ENCODE data around the gene DNAH7.
A peak's percentile ranks its signal among the peaks of the same experiment; 100 is the strongest.
"Not testable (repeated sequence)": the region's sequence is repeated elsewhere in the genome, so short reads cannot be mapped to it uniquely, and the experiment has no call there.

DNAH7 gene

DNA sequence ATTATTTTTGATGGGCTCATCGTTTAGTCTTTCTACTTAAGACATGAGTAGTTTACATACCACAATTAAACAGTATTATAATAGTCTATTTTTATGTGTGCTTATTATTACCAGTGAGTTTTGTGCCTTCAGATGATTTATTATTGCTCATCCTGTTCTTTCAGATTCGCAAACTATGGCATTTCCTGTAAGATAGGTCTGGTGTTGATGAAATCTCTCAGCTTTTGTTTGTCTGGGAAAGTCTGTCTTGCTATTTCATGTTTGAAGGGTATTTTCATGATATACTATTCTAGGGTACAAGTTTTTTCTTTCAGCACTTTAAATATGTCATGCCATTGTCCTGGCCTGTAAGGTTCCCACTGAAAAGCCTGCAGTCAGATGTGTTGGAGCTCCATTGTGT lies 101.3 kb downstream of the DNAH7 start:
- DNase-seq (ENCODE audit: low read depth), result no peak

DNA sequence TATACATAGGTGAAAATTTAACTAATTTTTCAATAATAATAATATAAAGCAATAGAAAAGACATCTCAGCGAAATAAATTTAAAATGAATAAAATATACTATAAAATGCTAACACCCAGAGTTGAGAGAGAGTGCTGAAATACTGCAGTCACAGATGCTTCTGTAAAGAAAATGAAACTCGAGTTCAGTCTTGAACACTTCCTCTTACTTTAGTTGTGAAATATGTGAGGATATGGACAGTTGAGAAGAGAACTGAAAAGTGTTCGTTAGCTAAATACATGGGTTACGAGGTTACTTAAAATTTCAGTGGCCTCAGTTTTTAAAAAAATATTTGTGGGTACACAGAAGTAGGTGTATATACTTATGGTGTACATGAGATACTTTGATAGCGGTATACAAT lies 106.8 kb downstream of the DNAH7 start:
- DNase-seq (ENCODE audit: low read depth), result no peak

DNA sequence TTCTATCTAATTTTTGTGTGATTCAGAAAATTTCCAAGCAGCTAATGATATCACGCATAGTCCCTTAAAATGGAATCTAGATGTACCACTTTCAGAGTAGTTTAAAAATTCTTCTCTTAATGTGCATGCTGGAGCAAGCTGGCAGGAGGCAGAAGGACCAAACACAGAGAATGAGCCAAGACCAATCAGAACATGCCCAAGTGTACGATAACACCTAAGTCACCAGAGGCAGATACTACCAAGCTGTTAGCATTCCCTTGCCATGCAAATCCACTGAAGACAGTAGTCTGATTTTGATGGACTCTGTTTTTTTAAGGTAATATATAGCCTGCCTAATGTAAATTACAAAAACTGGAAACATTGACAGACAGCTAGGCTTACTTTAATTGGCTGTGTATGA lies 109.3 kb downstream of the DNAH7 start:
- no peak for DNase-seq (ENCODE audit: low read depth)

DNA sequence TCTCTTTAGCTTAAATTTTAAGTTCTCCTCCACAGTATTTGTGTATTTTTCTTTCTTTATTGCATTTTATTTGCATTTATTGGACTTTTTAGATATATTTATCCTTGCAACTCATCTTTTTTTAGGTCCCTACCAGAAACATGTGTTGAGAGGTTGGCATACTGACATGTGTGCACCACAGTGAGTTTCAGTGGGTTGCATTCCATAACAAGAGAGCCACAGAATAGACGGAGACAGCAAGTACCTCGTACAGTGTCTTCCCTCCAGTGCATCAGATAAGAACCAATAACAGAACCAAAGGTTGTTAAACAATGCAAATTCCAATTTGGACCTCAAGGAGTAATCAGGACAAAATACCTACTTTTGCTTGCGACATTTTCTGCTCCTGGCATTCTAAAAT lies 111.9 kb downstream of the DNAH7 start:
- no peak for DNase-seq (ENCODE audit: low read depth)

DNA sequence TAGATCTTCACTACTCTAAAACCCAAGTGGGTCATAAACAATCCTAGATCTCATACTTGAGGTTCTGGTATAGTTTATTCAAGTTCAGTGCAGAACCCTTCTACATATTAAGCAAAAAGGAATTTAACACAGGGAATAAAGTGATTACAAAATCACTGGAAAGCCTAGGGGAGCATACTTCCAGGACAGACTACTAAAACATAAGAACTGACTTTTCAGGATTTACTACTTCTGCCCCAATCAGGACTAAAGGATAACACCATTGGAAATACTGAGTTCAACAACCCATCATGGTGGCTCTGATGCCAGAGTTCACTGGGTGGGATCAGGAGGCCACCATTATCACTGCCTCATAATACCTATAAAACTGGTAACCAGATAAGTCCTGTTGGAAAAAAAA lies 123.6 kb downstream of the DNAH7 start:
- DNase-seq (ENCODE audit: low read depth), result no peak

DNA sequence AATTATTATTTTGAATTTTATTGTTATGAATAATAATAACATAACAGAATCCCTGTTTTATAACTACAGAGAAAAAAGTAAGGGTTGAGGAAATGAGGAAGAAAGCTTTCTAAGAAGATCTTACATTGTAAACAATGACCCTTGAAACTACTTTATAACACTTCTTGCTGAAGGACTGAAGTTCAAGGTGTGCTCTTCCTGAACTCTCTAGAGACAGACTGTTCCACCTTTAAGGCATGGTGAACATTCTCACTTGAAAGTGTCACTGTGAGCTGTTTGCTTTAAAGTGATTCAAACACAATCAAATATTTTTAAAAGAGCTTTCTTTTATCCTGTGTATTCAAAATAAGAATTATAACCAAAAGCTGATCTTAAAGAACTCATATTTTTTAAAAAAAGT lies 131.5 kb downstream of the DNAH7 start:
- DNase-seq (ENCODE audit: low read depth), result no peak

DNA sequence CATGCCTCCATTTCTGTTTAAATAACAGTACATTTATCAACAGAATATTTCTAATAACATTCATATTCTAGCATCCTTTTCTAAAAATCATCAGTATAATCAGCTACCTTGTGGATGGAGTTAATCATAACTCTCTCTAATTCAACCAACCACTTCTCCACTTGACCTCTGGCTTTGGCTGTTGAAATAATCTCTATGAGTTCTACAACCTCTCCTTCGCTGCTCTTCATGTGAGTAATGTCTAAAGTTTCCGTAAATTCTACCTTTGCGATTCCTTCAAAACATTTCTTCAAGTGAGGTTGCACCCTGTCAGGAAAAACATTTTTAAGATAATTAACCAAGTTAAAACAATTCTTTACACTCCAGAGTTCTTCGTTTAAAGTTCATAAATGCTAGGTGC lies 134.2 kb downstream of the DNAH7 start:
- no peak for DNase-seq (ENCODE audit: low read depth)

DNA sequence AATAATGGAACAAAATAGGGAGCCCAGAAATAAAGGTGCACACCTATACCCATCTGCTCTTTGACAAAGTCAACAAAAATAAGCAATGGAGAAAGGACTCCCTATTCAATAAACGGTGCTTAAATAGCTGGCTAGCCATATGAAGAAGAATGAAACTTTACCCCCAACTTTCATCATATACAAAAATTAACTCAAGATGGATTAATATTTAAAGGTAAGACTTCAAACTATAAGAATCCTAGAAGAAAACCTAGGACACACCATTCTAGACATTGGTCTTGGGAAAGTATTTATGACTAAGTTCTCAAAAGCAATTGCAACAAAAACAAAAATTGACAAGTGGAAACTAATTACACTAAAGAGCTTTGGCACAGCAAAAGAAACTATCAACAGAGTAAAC lies 139.1 kb downstream of the DNAH7 start:
- DNase-seq (ENCODE audit: low read depth), result no peak

DNA sequence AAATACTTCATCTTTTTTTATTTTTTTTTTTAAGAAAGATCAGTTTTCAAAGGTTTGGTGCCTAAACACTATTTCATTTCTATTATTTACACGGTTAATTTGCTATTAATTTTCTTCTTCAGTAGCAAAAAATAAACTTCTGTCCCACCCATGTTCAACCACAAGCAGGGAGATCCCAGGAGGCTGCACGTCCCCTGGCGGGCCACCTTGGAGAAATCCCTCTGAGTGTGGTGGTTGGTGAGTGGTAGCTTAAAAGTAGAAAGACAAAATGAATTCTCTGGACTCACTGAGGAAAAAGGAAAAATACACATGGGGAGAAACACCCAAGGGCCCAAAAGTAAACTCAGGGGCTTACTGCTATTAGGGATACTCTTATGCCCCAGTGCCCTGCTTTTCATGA lies 143.5 kb downstream of the DNAH7 start:
- DNase-seq (ENCODE audit: low read depth), result no peak

DNA sequence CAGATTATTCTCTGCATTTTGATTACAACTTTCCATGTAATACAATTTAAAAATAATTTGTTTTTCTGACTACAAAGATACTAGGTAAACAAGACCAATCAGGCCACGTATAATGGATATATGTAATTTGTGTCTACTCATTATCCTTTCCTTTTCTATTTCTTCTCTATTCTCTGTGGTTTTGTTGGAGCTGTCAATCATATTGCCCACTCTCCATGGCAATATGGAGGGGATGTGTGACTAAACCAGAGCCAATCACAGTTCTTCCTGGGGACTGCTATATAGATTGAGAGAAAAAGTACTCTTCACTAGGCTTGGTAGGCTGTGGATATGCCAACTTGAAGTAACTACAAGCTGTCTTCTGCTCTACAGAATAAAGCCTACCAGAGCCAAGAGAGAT lies 144.7 kb downstream of the DNAH7 start:
- no peak for DNase-seq (ENCODE audit: low read depth)

DNA sequence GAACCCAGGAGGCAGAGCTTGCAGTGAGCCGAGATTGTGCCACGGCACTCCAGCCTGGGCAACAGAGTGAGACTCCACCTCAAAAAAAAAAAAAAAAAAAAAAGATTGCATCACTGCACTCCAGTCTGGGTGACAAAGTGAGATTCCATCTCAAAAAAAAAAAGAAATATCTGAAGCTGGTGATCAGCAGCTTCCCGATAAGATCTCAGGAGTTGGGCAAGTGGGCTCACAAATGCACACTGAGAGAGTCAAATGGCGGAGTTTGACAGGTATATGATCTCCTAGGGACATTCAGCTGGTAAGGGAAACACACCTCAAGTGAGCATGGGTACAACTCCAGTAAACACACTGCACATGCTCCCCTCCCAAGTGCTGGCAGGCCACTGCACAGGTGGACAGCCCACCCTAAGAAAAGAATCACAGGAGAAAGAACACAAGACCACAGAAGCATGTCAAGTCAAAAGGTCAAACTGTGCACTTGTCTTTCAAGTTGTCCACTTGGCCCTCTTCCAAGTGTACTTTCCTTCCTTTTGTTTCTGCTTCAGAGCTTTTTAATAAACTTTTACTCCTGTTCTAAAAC lies 151.5 kb downstream of the DNAH7 start:
- DNase-seq (ENCODE audit: low read depth), result not testable (repeated sequence)

DNA sequence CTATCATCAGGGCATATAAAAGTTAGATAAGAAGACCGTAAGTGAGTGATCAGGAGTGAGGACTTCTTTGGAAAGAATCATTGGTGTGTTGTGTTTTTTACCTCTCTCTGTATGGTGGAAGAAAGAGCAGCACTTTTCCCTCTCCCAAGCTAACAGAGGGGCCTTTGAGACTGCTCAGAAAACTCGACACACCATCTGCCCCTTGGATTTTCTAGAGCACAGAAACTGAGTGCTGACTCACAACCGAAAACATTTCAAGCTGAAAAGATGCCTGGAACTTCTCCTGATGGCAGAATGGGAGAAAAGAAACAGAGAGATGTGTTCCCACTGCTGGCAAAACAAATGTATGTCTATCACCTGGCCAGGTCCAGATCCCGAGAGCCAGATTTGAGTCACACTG lies 156.6 kb downstream of the DNAH7 start:
- DNase-seq (ENCODE audit: low read depth), result no peak

DNA sequence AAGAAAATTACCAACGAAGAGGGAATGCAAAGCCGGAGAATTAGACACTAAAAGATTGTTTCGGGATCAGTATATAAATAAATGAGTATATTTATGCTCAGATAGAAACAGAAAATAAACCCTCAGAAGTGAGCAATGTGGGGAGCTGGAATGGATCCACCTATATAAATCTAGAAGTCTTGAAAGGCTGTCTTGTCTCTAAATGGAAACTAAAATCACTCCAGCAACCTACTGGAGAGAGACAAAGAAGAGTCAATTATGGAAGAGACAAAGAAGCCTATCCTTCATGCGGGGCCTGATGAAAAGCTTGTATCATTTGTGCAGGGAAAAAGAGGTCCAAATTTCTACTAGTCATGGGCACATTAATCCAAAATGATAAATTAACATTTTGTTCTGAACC lies 158.1 kb downstream of the DNAH7 start:
- DNase-seq (ENCODE audit: low read depth), result no peak

DNA sequence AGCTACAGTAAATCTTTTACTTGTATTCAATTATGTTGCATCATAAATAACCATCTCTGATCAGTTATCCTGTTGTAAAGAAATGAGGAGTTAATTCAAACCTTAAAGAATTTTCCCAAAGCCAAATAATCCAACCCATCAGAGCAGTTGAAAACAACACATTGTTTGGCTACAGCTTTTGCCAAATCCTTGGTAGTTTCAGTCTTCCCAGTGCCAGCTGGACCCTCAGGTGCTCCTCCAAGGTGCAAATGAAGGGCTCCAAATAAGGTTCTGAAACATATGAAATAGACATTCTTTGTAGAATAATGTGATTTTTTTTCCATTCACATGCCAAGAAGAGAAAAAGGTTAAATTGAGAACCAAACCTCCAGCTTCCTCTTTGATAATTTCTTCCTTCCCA lies 158.7 kb downstream of the DNAH7 start:
- no peak for DNase-seq (ENCODE audit: low read depth)

DNA sequence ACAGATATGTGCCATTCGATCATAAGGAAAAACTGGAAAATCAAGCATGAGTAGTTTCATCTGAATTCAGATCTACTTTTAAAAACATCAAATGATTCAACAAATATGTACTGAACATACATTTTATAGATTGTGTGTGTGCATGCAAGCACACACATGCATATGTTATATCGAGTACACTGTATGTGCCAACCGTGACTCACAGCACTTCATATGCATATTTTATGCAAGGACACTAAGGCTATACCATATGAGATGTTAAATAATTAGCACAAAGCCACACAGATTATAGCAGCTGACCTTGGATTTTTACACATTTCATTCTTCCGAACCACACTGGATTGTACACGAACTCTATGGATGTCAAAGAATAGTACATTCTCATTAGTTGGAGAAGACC lies 161.2 kb downstream of the DNAH7 start:
- DNase-seq (ENCODE audit: low read depth), result no peak

DNA sequence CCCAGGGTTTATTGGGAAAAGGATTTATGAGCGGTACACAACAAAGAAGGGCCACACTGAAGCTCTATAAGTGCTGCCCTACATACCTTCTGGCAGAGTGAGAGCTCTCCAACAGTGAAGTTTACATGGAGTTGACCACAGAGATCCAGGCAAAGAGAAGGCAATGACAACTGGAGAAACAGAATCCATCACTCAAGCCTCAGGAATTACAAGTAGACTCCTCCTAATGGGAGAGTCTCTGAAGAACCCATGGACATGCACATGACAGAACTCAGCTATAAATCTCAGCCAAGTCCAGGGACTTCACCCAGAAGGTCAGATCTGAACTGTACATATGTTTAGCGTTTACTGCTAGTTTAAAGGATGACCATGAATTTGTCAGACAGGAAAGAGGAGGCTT lies 164.7 kb downstream of the DNAH7 start:
- DNase-seq (ENCODE audit: low read depth), result no peak

DNA sequence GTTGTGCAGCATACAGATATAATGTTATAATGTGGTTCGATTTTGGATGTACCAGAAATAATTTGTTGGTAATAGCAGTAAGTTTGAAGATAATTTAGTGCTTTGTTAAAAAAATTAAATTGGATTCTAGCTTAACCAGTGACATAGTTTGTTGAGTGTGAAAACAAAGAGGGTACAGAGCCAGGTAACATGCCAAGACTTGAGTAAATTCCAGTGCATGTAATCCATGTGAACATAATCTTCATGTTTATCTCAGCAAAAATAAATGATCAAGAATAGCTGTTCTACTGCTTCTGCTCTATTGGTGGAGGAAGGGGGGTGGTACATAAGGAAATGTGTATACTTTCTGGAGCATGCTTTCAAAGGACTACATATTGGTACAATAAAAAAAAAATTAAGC lies 165.8 kb downstream of the DNAH7 start:
- no peak for DNase-seq (ENCODE audit: low read depth)

DNA sequence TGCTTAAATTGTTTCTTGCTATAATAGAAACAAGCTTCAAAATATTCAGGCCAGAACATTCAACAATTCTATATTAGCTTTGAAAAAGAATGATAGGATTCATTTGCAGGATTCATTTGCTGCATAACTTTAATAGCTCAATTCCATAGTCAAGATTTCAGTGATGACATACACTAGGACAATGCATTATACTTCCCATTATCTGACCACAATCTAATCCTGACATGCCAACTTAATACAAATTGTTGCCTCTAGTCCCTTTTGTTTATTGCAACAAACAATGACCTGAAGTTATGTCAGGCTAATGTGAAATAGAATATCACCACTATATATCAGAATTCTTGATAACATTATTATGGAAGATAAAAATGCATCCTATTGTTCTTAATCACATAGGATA lies 169.4 kb downstream of the DNAH7 start:
- DNase-seq (ENCODE audit: low read depth), result no peak

DNA sequence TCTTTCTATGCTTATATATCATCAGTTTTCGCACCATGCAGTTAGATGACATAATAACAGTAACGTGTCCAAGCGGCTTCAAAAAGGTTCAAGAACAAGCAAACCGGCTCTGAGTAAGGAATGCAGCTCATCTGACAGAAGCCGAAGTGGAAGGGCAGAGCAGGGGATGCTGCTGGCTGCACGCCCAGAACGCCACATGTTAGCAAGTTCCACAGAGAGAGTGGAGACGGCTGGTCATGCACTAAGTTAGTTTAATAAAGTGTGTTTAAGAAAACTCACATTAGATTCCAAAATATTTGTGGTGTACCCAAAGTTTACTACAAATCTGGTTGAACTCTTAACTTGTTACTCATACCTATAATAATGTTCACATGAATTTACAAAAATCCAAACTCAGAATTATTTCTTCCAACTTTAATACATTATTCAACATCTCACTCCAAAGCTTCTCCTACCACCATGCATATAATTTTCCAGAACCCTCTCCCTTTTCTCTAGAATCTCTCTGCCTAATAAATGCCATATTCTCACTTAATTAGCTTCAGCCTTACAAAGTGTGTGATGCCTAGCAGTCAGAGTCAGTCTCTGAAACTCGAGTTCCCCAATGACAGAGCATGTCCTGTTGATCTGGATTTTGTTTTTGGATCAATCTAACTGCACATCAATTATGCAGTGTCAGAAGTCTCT lies 170.0 kb downstream of the DNAH7 start:
- DNase-seq (ENCODE audit: low read depth), result peak; percentile 98

DNA sequence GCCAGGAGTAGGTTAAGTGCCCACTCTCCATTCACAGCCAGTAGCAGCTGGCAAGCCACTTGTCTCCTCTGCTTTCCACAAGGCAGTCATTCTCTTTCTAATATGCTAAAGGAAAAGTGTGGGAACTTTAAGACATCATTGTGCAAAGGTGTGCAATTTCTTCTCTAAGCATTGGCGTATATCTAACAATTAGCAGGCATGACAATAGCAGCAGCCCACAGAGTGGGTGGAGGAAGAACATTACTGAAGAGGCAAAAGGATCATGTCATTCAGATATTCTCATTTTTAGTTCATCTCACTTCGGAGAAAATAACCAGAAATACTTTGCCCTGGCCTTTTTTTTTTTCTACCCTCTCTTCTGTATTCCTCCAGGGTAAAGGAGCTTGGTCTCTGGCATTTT lies 177.6 kb downstream of the DNAH7 start:
- no peak for DNase-seq (ENCODE audit: low read depth)

DNA sequence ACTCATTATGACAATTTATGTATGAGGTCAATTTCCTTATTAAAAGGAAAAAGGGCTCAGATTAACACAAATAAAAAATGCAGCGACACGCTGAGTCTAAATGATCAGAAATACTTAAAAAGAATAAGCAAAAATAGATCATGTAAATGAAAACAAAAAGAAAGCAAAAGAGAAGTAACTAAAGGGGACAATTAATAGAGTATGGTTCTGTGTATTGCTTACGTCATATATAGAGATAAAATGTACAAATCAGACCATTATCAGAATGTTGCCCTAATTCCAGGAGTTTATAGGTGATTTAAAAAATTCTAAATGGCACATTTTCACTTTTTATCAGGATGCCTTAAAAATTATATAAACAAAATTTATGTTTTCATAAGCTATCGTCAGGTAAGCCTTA lies 189.5 kb downstream of the DNAH7 start:
- DNase-seq (ENCODE audit: low read depth), result no peak

DNA sequence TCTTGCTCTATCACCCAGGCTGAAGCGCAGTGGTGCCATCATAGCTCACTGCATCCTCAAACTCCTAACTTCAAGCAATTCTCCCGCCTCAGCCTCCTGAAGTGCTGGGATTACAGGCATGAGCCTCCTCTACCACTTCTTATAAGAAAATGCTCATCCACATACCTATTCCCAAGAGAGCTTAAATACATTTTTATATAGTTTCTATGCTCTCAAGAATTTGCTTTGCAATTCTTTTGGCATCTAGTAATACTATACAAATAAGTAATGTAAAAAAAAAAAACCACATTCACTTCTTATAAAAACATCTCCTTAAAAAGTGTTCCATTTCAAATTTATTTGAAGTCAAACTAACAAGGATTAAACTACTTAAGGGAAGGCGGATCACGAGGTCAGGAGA lies 197.3 kb downstream of the DNAH7 start:
- DNase-seq (ENCODE audit: low read depth), result no peak

DNA sequence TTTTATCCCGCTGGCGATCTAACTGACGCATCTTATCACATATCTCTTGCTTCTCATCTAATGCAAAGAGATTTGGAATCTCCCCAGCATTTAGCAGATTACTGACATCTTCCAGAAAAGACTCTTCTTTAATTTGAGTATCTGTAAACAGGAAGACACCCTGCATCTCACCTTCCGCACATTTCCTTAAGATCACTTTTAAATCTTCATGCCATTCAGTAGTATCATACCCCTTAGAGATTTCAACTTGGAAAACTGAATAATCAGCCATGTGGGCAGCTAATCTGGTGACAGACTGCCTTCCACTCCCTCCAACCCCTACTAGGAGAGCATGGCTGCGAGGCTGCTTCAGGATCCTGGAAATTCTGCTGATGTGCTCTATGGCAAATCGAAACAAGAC lies 204.3 kb downstream of the DNAH7 start:
- no peak for DNase-seq (ENCODE audit: low read depth)

DNA sequence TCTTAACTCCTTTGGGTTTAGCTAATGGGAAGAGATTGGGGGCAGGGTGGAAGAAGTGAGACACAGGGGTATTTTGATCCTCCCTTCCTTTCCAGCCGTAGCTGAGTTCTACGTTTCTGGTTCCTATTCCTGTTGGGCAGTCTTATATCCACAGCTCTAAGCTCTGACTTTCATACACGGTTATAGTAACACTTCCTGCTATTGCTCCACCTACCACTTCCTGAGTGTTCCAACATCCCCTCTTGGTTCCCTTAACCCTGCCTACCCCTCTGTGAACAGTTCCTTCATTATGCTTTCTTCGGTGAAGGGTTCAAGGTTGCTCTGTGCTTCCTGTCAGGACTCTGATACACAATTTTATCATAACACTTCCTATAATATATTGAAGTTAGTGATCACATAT lies 205.1 kb downstream of the DNAH7 start:
- no peak for DNase-seq (ENCODE audit: low read depth)

DNA sequence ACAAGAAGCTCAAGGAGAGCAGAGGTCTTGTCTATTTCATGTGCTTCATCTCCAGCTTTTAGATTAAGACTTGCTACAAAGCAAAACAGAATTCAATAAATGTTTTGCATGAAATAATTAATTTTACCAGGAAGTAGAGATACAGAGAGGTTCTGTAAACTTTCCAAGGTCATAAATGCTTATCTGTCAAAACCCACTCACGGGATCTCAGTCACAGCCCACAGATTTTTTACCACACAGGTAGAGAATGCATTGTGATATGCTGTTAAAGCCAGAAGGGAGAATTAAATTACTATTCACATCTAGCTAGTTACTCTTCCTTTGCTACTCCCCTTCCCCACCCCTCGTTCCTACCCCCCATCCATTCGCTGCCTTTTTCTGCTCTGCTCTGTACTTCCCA lies 205.5 kb downstream of the DNAH7 start:
- no peak for DNase-seq (ENCODE audit: low read depth)
